MM.1S (cell line): ENCODE results near the gene ADCY2.

Experiments used
- CTCF ChIP-seq: fragments of 300-600 bp; sonication (generic); IDR thresholded peaks from 2 replicates; pipeline ENCODE4 v1.5.1; 2016; ENCODE audit warnings: antibody characterized with exemption, low read length, mixed read lengths
- EZH2 ChIP-seq: fragments of 300-600 bp; sonication (generic); optimal IDR thresholded peaks from 2 replicates; pipeline ENCODE3; 2017; ENCODE audit warnings: low read depth, mild to moderate bottlenecking, antibody characterized with exemption, low read length, mixed read lengths
- EZH2phosphoT487 ChIP-seq: fragments of 300-600 bp; sonication (generic); IDR thresholded peaks from 2 replicates; pipeline ENCODE4 v1.6.1; 2018; ENCODE audit warnings: antibody characterized with exemption, low read length

- TF ChIP-seq EZH2 (no peak), CTCF (no peak), EZH2phosphoT487 (no peak)
These were observed 286.4 kb downstream of the ADCY2 start for GRCh38 chr5:7682379-7682778.
